Neutrophil (primary cell): Measurements from ENCODE around the gene IKBKG.
"Not testable (repeated sequence)": the region's sequence is repeated elsewhere in the genome, so short reads cannot be mapped to it uniquely, and the experiment has no call there.

Source experiments
- H3K27ac ChIP-seq: fragments of 200-600 bp; sonication (generic); 2 replicates; pipeline ENCODE4 v1.5.1; 2016; ENCODE audit warnings: mild to moderate bottlenecking, moderate library complexity
- H3K27me3 ChIP-seq: fragments of 200-600 bp; sonication (generic); 2 replicates; pipeline ENCODE4 v1.6.0; 2016; ENCODE audit warnings: mild to moderate bottlenecking
- H3K36me3 ChIP-seq: fragments of 200-600 bp; sonication (generic); 2 replicates; pipeline ENCODE4 v1.5.1; 2017
- H3K4me1 ChIP-seq, 2 experiments: fragments of 200-600 bp in 1 of 2; sonication (generic) in 1 of 2; 1 replicate in 1 of 2; 2 replicates in 1 of 2; pipeline versions ENCODE4 v1.5.1 to v1.6.1; 2013 to 2016; ENCODE audit warnings: low read depth in 1 of 2, low read length in 1 of 2, mild to moderate bottlenecking in 1 of 2, moderate library complexity in 1 of 2; ENCODE audit not compliant: control insufficient read depth in 1 of 2, insufficient read depth in 1 of 2
- H3K4me3 ChIP-seq, 2 experiments: fragments of 200-600 bp in 1 of 2; sonication (generic) in 1 of 2; 1 replicate in 1 of 2; 2 replicates in 1 of 2; pipeline ENCODE4 v1.5.1; 2013 to 2016; ENCODE audit warnings: low read depth in 1 of 2, low read length in 1 of 2, mild to moderate bottlenecking in 1 of 2, moderate library complexity in 1 of 2
- H3K9me3 ChIP-seq: fragments of 200-600 bp; sonication (generic); 2 replicates; pipeline ENCODE4 v1.5.1; 2016
- TF ChIP-seq, protein P1 (sequence below): fragments of 200-600 bp; sonication (generic); IDR thresholded peaks from 2 replicates; pipeline ENCODE4 v1.5.1; 2016; ENCODE audit warnings: antibody characterized with exemption

IKBKG gene

GRCh38 chrX:154542723-154543424, 4.5 kb upstream of the IKBKG start:
- no peaks in the 10 kb centered on the region for H3K9me3 ChIP-seq
- H3K36me3 ChIP-seq, result peaks cover 13% of the 10 kb centered on the region
- H3K4me3 ChIP-seq, result peak overlapping the region; percentile 77 to 80
- TF ChIP-seq, protein P1, sequence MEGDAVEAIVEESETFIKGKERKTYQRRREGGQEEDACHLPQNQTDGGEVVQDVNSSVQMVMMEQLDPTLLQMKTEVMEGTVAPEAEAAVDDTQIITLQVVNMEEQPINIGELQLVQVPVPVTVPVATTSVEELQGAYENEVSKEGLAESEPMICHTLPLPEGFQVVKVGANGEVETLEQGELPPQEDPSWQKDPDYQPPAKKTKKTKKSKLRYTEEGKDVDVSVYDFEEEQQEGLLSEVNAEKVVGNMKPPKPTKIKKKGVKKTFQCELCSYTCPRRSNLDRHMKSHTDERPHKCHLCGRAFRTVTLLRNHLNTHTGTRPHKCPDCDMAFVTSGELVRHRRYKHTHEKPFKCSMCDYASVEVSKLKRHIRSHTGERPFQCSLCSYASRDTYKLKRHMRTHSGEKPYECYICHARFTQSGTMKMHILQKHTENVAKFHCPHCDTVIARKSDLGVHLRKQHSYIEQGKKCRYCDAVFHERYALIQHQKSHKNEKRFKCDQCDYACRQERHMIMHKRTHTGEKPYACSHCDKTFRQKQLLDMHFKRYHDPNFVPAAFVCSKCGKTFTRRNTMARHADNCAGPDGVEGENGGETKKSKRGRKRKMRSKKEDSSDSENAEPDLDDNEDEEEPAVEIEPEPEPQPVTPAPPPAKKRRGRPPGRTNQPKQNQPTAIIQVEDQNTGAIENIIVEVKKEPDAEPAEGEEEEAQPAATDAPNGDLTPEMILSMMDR, result peak; percentile 29
- H3K27me3 ChIP-seq, result no peaks in the 10 kb centered on the region
- peak overlapping the region; percentile 100 for H3K27ac ChIP-seq
- H3K4me1 ChIP-seq, result peaks cover 53 to 85% of the 10 kb centered on the region in 2 experiments

DNA sequence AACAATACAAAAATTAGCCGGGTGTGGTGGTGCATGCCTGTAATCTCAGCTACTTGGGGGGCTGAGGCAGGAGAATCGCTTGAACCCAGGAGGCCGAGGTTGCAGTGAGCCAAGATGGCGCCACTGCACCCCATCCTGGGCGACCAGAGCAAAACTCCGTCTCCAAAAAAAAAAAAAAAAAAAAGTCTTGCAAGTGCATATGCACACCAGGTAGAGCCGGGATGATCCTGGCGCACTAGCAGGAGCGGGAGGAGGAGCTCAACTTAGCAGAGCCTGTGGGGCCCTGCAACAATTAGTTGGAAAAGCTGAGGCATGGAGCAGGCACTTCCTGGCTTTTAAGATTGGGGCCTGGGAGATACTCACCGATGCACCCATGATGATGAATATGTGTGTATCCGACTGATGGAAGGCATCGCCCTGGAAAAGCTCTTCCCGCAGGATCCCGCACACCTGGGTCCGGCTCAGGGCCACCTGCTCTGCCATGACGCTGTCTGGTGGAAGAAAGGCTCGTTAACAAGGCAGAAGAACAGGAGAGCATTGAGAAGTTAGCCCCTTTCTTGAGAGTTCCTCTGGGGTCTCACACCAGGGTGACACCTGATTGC, 1.6 kb upstream of the IKBKG start:
- Histone ChIP-seq H3K4me3 (peak overlapping the region; percentile 77 to 80), H3K27me3 (no peaks in the 10 kb centered on the region), H3K36me3 (peaks cover 13% of the 10 kb centered on the region), H3K4me1 (peaks cover 42 to 74% of the 10 kb centered on the region in 2 experiments), H3K27ac (peak overlapping the region; percentile 100), H3K9me3 (no peaks in the 10 kb centered on the region)
- TF ChIP-seq, protein P1, result no peak

GRCh38 chrX:154546354-154547244, 821 bp upstream of the IKBKG start, which contains the start of gene G6PD:
G6PD (minus strand) TSS chrX:154546846; CDS start chrX:154546155, 691 bp downstream.
- H3K4me1 ChIP-seq, result peaks cover 34 to 69% of the 10 kb centered on the region in 2 experiments

DNA sequence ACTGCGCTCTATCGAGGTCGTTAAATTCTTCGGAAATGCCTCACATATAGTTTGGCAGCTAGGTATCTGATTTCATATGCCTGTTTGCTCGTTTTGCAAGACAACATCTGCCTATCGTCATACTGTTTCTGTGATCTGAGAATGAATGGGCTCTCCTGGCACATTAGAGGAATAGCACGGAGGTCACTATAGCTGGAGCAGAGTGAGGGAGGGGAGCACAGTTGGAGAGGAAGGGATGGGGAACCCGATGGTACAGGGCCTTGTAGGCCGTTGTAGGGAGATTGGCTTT, 552 bp downstream of the IKBKG start:
- TF ChIP-seq, protein P1, result no peak

More at GRCh38 chrX:154546354-154547244, 821 bp upstream of the IKBKG start, which contains the start of gene G6PD:
- TF ChIP-seq, protein P1, result peak; percentile 16
- no peaks in the 10 kb centered on the region for H3K9me3 ChIP-seq
- no peaks in the 10 kb centered on the region for H3K27me3 ChIP-seq
- peak within 1 kb of the TSS; percentile 77 to 80 for H3K4me3 ChIP-seq
- peaks cover 13% of the 10 kb centered on the region for H3K36me3 ChIP-seq
- H3K27ac ChIP-seq, result peak within 1 kb of the TSS; percentile 100

GRCh38 chrX:154549766-154550165, 2.3 kb downstream of the IKBKG start:
- peak overlapping the region; percentile 15 for H3K27ac ChIP-seq
- peaks cover 29 to 50% of the 10 kb centered on the region in 2 experiments for H3K4me1 ChIP-seq
- peaks cover 23% of the 10 kb centered on the region for H3K36me3 ChIP-seq
- no peaks in the 10 kb centered on the region for H3K9me3 ChIP-seq
- H3K4me3 ChIP-seq, result no peak overlapping the region
- TF ChIP-seq, protein P1, result no peak
- no peaks in the 10 kb centered on the region for H3K27me3 ChIP-seq

More for the DNA sequence above, 552 bp downstream of the IKBKG start:
- Histone ChIP-seq H3K36me3 (peaks cover 13% of the 10 kb centered on the region), H3K4me1 (peaks cover 38 to 65% of the 10 kb centered on the region in 2 experiments), H3K9me3 (no peaks in the 10 kb centered on the region), H3K4me3 (peak overlapping the region; percentile 77 to 80), H3K27ac (peak overlapping the region; percentile 100), H3K27me3 (no peaks in the 10 kb centered on the region)

GRCh38 chrX:154552112-154552806, 4.8 kb downstream of the IKBKG start:
- not testable (repeated sequence) for H3K9me3 ChIP-seq, H3K27me3 ChIP-seq, H3K4me3 ChIP-seq
- H3K27ac ChIP-seq, result peak overlapping the region; percentile 76
- H3K4me1 ChIP-seq, result peaks cover 15 to 32% of the 10 kb centered on the region in 2 experiments
- peaks cover 24% of the 10 kb centered on the region for H3K36me3 ChIP-seq

GRCh38 chrX:154558060-154558690, 10.8 kb downstream of the IKBKG start:
- H3K9me3 ChIP-seq, H3K27me3 ChIP-seq, H3K27ac ChIP-seq, H3K4me3 ChIP-seq, H3K4me1 ChIP-seq: not testable (repeated sequence)
- peaks cover 22% of the 10 kb centered on the region for H3K36me3 ChIP-seq
